CD8-positive, alpha-beta memory T cell (primary cell): ENCODE results near the gene TXNDC16. TPM values are rescaled to one million over a fixed set of nuclear protein-coding genes. Genes with fewer than 3 reads are reported as not detected.

Source experiments
- CTCF ChIA-PET: fragments of 350-600 bp; sonication (Branson Sonifier 250); formaldehyde crosslinking; loops from one replicate; lab custom pipeline; 2021; ENCODE audit warnings: antibody characterized with exemption; lab: Charles Lee
- POLR2A ChIA-PET: fragments of 350-600 bp; sonication (Branson Sonifier 250); formaldehyde crosslinking; loops from one replicate; lab custom pipeline; 2021; ENCODE audit warnings: antibody characterized with exemption; lab: Charles Lee
- DNase-seq, 5 donors: peaks; one replicate each; pipeline versions ENCODE4 v3.0.0 to v3.0.0-alpha.2; 2020 to 2022; ENCODE audit warnings: mixed read lengths in 1 of 5
- H3K27ac ChIP-seq: one replicate; pipeline ENCODE4 v1.7.0; 2013; ENCODE audit warnings: low read depth, mild to moderate bottlenecking, low read length, moderate library complexity
- H3K27me3 ChIP-seq: 2 replicates; pipeline ENCODE4 v1.7.0; 2013; ENCODE audit warnings: low read length, mild to moderate bottlenecking; ENCODE audit not compliant: insufficient read depth, poor library complexity, severe bottlenecking
- H3K36me3 ChIP-seq: 2 replicates; pipeline ENCODE4 v1.7.0; 2013; ENCODE audit warnings: mild to moderate bottlenecking, low read length, moderate library complexity; ENCODE audit not compliant: insufficient read depth
- H3K4me1 ChIP-seq: 2 replicates; pipeline ENCODE4 v1.7.0; 2013; ENCODE audit warnings: mild to moderate bottlenecking, low read length, moderate library complexity; ENCODE audit not compliant: insufficient read depth
- H3K4me3 ChIP-seq: 2 replicates; pipeline ENCODE4 v1.7.0; 2013; ENCODE audit warnings: mild to moderate bottlenecking, low read length
- H3K9me3 ChIP-seq: 2 replicates; pipeline ENCODE4 v1.7.0; 2013; ENCODE audit warnings: mild to moderate bottlenecking, low read length
- H3K27ac Mint-ChIP-seq, 8 donors: one replicate each; pipeline ENCODE4 v1.8.0; 2020 to 2021; ENCODE audit warnings: mixed read lengths in 8 of 8, mild to moderate bottlenecking in 6 of 8, inconsistent platforms in 3 of 8, moderate library complexity in 3 of 8
- H3K27me3 Mint-ChIP-seq, 2 donors: one replicate each; pipeline ENCODE4 v1.8.0; 2020 to 2021; ENCODE audit warnings: mixed read lengths in 2 of 2, mild to moderate bottlenecking in 1 of 2, moderate library complexity in 1 of 2
- H3K36me3 Mint-ChIP-seq, 3 donors: one replicate each; pipeline ENCODE4 v1.8.0; 2020 to 2021; ENCODE audit warnings: mixed read lengths in 3 of 3, inconsistent platforms in 1 of 3, mild to moderate bottlenecking in 1 of 3
- H3K4me1 Mint-ChIP-seq, 3 donors: one replicate each; pipeline ENCODE4 v1.8.0; 2020 to 2021; ENCODE audit warnings: mixed read lengths in 3 of 3, inconsistent platforms in 1 of 3, mild to moderate bottlenecking in 1 of 3
- H3K4me3 Mint-ChIP-seq, 7 donors: one replicate each; pipeline ENCODE4 v1.8.0; 2020 to 2021; ENCODE audit warnings: mixed read lengths in 7 of 7, mild to moderate bottlenecking in 6 of 7, moderate library complexity in 4 of 7, inconsistent platforms in 2 of 7
- H3K9me3 Mint-ChIP-seq, 5 donors: one replicate each; pipeline ENCODE4 v1.8.0; 2020 to 2022; ENCODE audit warnings: mixed read lengths in 5 of 5, mild to moderate bottlenecking in 3 of 5, moderate library complexity in 2 of 5, inconsistent platforms in 1 of 5
- polyA plus RNA-seq: library from polyadenylated mRNA; unstranded; fragments of 300-500 nt; fragmentation: Illumina TruSeq; gene quantifications from one replicate; pipeline ENCODE4 v1.2.3, GENCODE V29; 2021
- total RNA-seq, 2 experiments: library from RNA; stranded (reverse); gene quantifications; one replicate each; pipeline ENCODE4 v1.2.3, GENCODE V29; 2021

TXNDC16 gene
- total and polyA plus RNA-seq, 3 experiments from 2014 or later, result 1.8 to 4.6 (median 3.8) TPM

DNA sequence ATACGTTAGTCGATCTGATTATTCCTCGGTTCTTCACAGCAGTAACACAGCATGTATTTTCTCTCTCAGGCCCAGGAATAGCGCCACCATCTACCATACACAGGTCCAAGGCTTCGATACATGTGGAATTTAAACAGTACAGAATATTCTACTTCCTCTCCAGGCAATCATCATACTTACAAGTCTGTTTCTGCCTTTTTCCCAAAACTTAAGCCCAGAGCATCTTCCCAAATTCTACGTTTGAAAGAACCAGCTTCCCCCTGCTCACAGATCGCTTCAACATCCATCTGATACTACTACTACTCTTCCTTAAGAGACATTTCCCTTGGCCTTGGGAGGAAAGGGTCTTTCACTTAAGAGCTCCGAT is 626 bp downstream of the TXNDC16 start:
- peaks cover 22% of the 10 kb centered on the region for H3K4me1 ChIP-seq
- H3K9me3 Mint-ChIP-seq, result no peaks in the 10 kb centered on the region
- POLR2A ChIA-PET, result interaction anchor here (0.6 to 2.0 kb wide), 10 partner anchors 9 to 1722 kb away, joined by 3 to 8 read pairs (median 3); partner anchors contain the start of genes ERO1A, PSMC6 and PTGER2
- H3K9me3 ChIP-seq, result no peaks in the 10 kb centered on the region
- peaks cover 2 to 18% of the 10 kb centered on the region in 2 donors for H3K27me3 Mint-ChIP-seq
- H3K4me3 Mint-ChIP-seq, result peak overlapping the region; percentile 88 to 95 (median 89)
- peaks cover 0 to 17% (median 2%) of the 10 kb centered on the region in 3 donors for H3K36me3 Mint-ChIP-seq
- H3K27ac Mint-ChIP-seq, result peak overlapping the region; percentile 76 to 97 (median 92)
- CTCF ChIA-PET, result interaction anchor here (1.3 to 1.4 kb wide), 2 partner anchors 160 to 165 kb away, joined by 3 to 5 read pairs; no protein-coding TSS in a partner anchor
- H3K27me3 ChIP-seq, result no peaks in the 10 kb centered on the region
- peak in 1 of 5 donors; percentile 2 for DNase-seq
- peak overlapping the region; percentile 58 for H3K4me3 ChIP-seq
- no peaks in the 10 kb centered on the region for H3K36me3 ChIP-seq
- peaks cover 28 to 48% (median 46%) of the 10 kb centered on the region in 3 donors for H3K4me1 Mint-ChIP-seq
- peak overlapping the region; percentile 81 for H3K27ac ChIP-seq

DNA sequence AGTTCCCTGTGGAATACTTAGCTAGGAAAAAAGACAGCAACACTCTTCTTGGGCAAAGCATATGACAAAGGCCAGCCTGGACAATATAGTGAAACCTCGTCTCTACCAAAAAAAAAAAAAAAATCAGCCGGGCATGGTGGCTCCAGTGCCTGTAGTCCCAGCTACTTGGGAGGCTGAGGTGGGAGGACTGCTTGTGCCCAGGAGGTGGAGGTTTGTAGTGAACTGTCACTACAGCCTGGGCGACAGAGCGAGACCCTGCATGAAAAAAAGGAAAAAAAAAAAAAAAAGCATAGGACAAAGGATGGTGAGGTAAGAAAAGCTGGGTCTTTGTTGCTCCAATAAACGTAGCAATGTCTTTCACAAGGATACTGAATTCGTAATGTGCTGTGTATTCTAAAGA is 1.1 kb downstream of the TXNDC16 start:
- H3K36me3 Mint-ChIP-seq, result peaks cover 0 to 17% (median 2%) of the 10 kb centered on the region in 3 donors
- Histone ChIP-seq H3K4me1 (peaks cover 22% of the 10 kb centered on the region), H3K27me3 (no peaks in the 10 kb centered on the region), H3K27ac (no peak overlapping the region), H3K4me3 (peak overlapping the region; percentile 58), H3K9me3 (no peaks in the 10 kb centered on the region), H3K36me3 (no peaks in the 10 kb centered on the region)
- peak overlapping the region; percentile 88 to 95 (median 89) for H3K4me3 Mint-ChIP-seq
- ChIA-PET POLR2A (interaction anchor here (0.7 to 2.0 kb wide), 3 partner anchors 8 to 311 kb away, joined by 3 to 8 read pairs (median 4); partner anchors contain the start of gene PTGER2), CTCF (interaction anchor here (1.3 to 1.4 kb wide), 2 partner anchors 160 to 166 kb away, joined by 3 to 5 read pairs; no protein-coding TSS in a partner anchor)
- peaks cover 2 to 14% of the 10 kb centered on the region in 2 donors for H3K27me3 Mint-ChIP-seq
- DNase-seq, result no peak
- peak overlapping the region in 7 of 8 donors; percentile 66 to 97 (median 90) for H3K27ac Mint-ChIP-seq
- H3K9me3 Mint-ChIP-seq, result no peaks in the 10 kb centered on the region
- peaks cover 28 to 48% (median 46%) of the 10 kb centered on the region in 3 donors for H3K4me1 Mint-ChIP-seq

DNA sequence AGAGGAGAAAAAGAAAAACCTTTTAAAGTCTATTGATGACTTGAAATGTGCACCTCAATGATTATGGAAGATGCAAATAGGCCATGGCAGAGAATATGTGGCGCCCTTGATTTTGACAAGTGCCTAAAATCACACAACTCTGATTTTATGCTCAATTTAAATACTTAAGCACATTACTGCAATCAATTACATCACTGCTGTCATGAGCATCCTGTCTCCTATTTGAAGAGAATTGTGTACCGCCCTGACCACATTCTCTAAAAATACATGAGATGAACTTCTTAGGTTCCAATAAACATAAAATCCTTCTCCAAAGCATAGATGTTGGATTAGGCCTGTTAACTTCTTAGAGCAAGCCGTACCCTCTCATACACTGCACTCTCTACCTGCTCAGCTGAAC is 1.6 kb downstream of the TXNDC16 start:
- POLR2A ChIA-PET, result interaction anchor here (0.7 to 2.0 kb wide), 2 partner anchors 236 to 310 kb away, joined by 4 to 8 read pairs; partner anchors contain the start of gene PTGER2

DNA sequence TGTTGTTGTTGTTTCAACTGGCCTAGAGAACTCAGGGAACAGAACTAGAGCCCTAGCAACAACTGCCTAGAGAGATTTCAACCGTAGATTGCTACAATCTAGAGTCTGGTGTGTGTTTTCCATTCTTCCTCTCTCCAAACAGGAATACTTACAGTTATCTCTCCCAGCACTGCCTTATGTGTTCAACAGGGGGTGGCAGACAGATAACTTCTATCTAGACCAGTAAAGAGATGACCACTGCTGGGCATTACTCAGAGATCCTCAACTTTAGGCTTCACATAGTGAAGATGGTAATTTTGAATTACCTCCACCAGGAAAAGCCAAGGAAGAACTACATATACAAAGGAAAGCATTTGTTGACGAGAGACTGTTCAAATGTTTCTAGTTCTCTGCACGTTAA is 4.8 kb downstream of the TXNDC16 start:
- Histone ChIP-seq H3K4me3 (no peak overlapping the region), H3K27me3 (no peaks in the 10 kb centered on the region), H3K36me3 (no peaks in the 10 kb centered on the region), H3K4me1 (peaks cover 17% of the 10 kb centered on the region), H3K27ac (no peak overlapping the region), H3K9me3 (no peaks in the 10 kb centered on the region)
- Mint-ChIP-seq H3K27ac (peak overlapping the region in 1 of 8 donors; percentile 16), H3K27me3 (no peaks in the 10 kb centered on the region), H3K9me3 (no peaks in the 10 kb centered on the region), H3K4me1 (peaks cover 24 to 49% (median 40%) of the 10 kb centered on the region in 3 donors), H3K36me3 (peaks cover 0 to 17% (median 10%) of the 10 kb centered on the region in 3 donors), H3K4me3 (peak overlapping the region in 1 of 7 donors; percentile 20)
- ChIA-PET CTCF (no interaction called here), POLR2A (no interaction called here)
- DNase-seq, result no peak

More for the DNA sequence above, 1.6 kb downstream of the TXNDC16 start:
- Histone ChIP-seq H3K27me3 (no peaks in the 10 kb centered on the region), H3K4me3 (peak overlapping the region; percentile 58), H3K36me3 (no peaks in the 10 kb centered on the region), H3K9me3 (no peaks in the 10 kb centered on the region), H3K4me1 (peaks cover 22% of the 10 kb centered on the region), H3K27ac (no peak overlapping the region)
- peak overlapping the region in 6 of 7 donors; percentile 25 to 95 (median 88) for H3K4me3 Mint-ChIP-seq
- H3K36me3 Mint-ChIP-seq, result peaks cover 0 to 17% (median 2%) of the 10 kb centered on the region in 3 donors
- H3K9me3 Mint-ChIP-seq, result no peaks in the 10 kb centered on the region
- H3K27ac Mint-ChIP-seq, result peak overlapping the region in 7 of 8 donors; percentile 25 to 75 (median 47)
- CTCF ChIA-PET, result no interaction called here
- DNase-seq, result no peak
- H3K27me3 Mint-ChIP-seq, result peaks cover 2 to 9% of the 10 kb centered on the region in 2 donors
- peaks cover 28 to 50% (median 48%) of the 10 kb centered on the region in 3 donors for H3K4me1 Mint-ChIP-seq

DNA sequence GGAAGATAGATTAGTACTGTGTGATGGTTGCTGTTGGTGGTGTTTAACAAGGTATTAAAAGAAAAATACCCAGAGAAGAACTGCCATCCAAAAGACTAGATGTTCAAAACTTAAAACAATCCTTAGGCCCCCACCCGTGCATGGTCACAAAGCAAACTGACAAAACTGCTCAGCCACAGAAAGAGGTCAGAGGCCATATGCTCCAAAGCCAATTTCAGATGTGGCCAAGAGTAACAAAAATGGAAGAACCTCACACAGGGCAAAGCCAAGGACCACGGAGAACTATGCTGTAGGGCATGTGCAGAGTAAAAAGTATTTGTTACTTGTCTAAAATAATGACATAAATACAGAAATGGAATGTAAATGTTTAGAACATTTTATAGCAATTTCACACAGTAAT is 5.3 kb downstream of the TXNDC16 start:
- Histone ChIP-seq H3K27me3 (no peaks in the 10 kb centered on the region), H3K9me3 (no peaks in the 10 kb centered on the region), H3K4me3 (no peak overlapping the region), H3K27ac (peak overlapping the region; percentile 8), H3K4me1 (peaks cover 17% of the 10 kb centered on the region), H3K36me3 (no peaks in the 10 kb centered on the region)
- POLR2A ChIA-PET, result no interaction called here
- H3K27me3 Mint-ChIP-seq, result no peaks in the 10 kb centered on the region
- no peaks in the 10 kb centered on the region for H3K9me3 Mint-ChIP-seq
- no peak overlapping the region for H3K27ac Mint-ChIP-seq
- peaks cover 0 to 18% (median 10%) of the 10 kb centered on the region in 3 donors for H3K36me3 Mint-ChIP-seq
- CTCF ChIA-PET, result no interaction called here
- no peak for DNase-seq
- H3K4me3 Mint-ChIP-seq, result no peak overlapping the region
- H3K4me1 Mint-ChIP-seq, result peaks cover 22 to 48% (median 40%) of the 10 kb centered on the region in 3 donors

DNA sequence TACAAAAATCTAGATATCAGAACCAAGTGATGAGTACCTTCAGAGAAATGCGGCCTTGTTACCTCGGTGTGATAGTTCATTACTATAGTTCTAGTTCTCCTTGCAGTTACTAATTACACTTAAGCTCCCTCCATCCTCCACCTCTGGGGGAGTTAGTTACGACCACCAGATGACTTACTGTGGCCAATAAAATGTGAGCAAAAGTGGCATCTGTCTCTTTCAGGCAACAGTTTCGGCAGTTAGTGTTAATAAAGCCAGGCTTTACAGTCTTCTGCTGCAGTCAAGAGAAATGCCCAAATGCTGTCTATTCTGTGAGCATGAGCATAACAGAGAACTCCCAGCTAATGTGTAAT is 6.0 kb downstream of the TXNDC16 start:
- peaks cover 0 to 18% (median 10%) of the 10 kb centered on the region in 3 donors for H3K36me3 Mint-ChIP-seq
- CTCF ChIA-PET, result no interaction called here
- H3K4me3 Mint-ChIP-seq, result no peak overlapping the region
- no peak for DNase-seq
- H3K4me3 ChIP-seq, result no peak overlapping the region
- H3K27me3 Mint-ChIP-seq, result no peaks in the 10 kb centered on the region
- H3K27ac Mint-ChIP-seq, result peak overlapping the region in 1 of 8 donors; percentile 26
- POLR2A ChIA-PET, result interaction anchor here (0.6 kb wide), 1 partner anchor 183 kb away, joined by 6 read pairs; no protein-coding TSS in a partner anchor
- no peaks in the 10 kb centered on the region for H3K9me3 ChIP-seq
- H3K4me1 Mint-ChIP-seq, result peaks cover 15 to 40% (median 33%) of the 10 kb centered on the region in 3 donors
- H3K27ac ChIP-seq, result no peak overlapping the region
- no peaks in the 10 kb centered on the region for H3K36me3 ChIP-seq
- H3K4me1 ChIP-seq, result peaks cover 14% of the 10 kb centered on the region
- H3K9me3 Mint-ChIP-seq, result no peaks in the 10 kb centered on the region
- H3K27me3 ChIP-seq, result no peaks in the 10 kb centered on the region

DNA sequence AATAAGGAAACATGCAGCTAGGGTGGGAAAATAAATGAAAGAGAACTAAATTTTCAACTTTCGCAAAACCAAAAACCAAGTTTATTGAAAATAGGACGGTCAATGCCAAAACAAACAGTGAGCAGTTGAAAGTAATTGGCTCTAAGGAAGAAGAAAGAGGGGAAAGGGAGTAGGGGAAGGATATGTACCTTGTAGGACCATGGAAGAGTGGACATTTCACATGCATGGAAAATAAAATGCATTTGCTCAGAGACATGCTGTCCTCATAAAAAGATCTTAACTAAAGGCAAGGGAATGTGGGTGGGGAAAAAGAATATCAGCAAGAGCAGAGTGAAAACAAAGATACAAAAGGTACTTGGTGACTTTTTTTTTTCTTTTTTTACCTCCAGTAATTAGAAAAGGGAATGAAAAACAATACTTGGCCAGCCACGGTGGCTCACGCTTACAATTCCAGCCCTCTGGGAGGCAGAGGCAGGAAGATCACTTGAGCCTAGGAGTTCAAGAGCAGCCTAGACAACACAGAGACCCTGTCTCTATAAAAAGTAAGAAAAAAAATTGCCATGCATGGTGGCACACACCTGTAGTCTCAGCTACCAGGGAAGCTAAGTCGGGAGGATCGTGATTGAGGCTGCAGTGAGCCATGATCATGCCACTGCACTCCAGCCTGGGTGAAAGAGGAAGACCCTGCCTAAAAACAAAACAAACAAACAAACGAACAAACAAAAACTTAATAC is 6.6 kb downstream of the TXNDC16 start:
- H3K36me3 Mint-ChIP-seq, result peaks cover 0 to 20% (median 10%) of the 10 kb centered on the region in 3 donors
- no peak overlapping the region for H3K4me3 ChIP-seq
- peaks cover 8% of the 10 kb centered on the region for H3K4me1 ChIP-seq
- no peak for DNase-seq
- H3K4me3 Mint-ChIP-seq, result no peak overlapping the region
- ChIA-PET POLR2A (interaction anchor here (0.6 kb wide), 1 partner anchor 183 kb away, joined by 6 read pairs; no protein-coding TSS in a partner anchor), CTCF (no interaction called here)
- H3K4me1 Mint-ChIP-seq, result peaks cover 10 to 35% (median 27%) of the 10 kb centered on the region in 3 donors
- H3K9me3 Mint-ChIP-seq, result no peaks in the 10 kb centered on the region
- H3K36me3 ChIP-seq, result no peaks in the 10 kb centered on the region
- H3K27ac ChIP-seq, result peak overlapping the region; percentile 25
- no peak overlapping the region for H3K27ac Mint-ChIP-seq
- no peaks in the 10 kb centered on the region for H3K27me3 ChIP-seq
- no peaks in the 10 kb centered on the region for H3K9me3 ChIP-seq
- no peaks in the 10 kb centered on the region for H3K27me3 Mint-ChIP-seq

DNA sequence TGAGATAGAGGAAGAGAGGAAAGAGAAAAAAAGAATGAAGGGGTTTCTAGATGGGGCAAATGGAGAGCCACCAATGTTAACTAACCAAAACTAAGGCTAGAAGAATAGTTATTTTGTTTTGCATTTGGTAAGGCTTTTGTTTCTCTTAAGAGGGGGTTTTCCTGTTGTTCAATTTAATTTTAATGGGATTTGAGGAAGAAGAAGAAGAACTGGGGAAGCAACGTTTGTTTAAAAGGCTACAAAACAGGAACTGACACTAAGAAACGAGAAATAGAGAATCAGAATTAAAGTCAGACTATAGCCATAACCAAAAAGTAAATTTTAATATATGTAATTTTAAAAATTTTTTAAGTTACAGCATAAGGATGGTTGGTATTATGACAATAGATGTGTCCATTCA is 13.7 kb downstream of the TXNDC16 start:
- H3K4me3 ChIP-seq, result no peak overlapping the region
- Mint-ChIP-seq H3K4me3 (no peak overlapping the region), H3K27ac (no peak overlapping the region), H3K27me3 (no peaks in the 10 kb centered on the region), H3K4me1 (peaks cover 6 to 10% (median 8%) of the 10 kb centered on the region in 3 donors), H3K9me3 (no peaks in the 10 kb centered on the region), H3K36me3 (peaks cover 6 to 65% (median 26%) of the 10 kb centered on the region in 3 donors)
- H3K9me3 ChIP-seq, result no peaks in the 10 kb centered on the region
- ChIA-PET POLR2A (no interaction called here), CTCF (no interaction called here)
- no peaks in the 10 kb centered on the region for H3K27me3 ChIP-seq
- DNase-seq, result no peak
- H3K27ac ChIP-seq, result no peak overlapping the region
- peaks cover 23% of the 10 kb centered on the region for H3K36me3 ChIP-seq
- no peaks in the 10 kb centered on the region for H3K4me1 ChIP-seq
